HepG2 (cell line): Measurements from ENCODE around the gene SMURF2. TPM values are rescaled to one million over a fixed set of nuclear protein-coding genes. Genes with fewer than 3 reads are reported as not detected.
A peak's percentile ranks its signal among the peaks of the same experiment; 100 is the strongest.

Source experiments
- ATAC-seq: fragments of 200-7000 bp; cut with Tn5 transposase; 3 replicates; pipeline ENCODE4 v1.9.1; 2020; ENCODE audit warnings: mild to moderate bottlenecking, moderate library complexity
- BruUV-seq: library from RNA; stranded (reverse); fragments of 400-500 nt; replicated peaks from 2 replicates; lab custom pipeline; 2021; lab: Mats Ljungman, UMichigan
- CTCF ChIA-PET: fragments of 300-600 bp; formaldehyde crosslinking; extraction: SDS; loops from one replicate; lab custom pipeline; 2021; ENCODE audit warnings: low total read pairs, inconsistent platforms, low intra/inter-chr PET ratio; lab: Yijun Ruan, JAX
- POLR2A ChIA-PET: fragments of 350-600 bp; sonication (Branson Sonifier 250); formaldehyde crosslinking; loops from one replicate; lab custom pipeline; 2020; ENCODE audit warnings: antibody characterized with exemption, inconsistent platforms; lab: Yijun Ruan, JAX
- DNase-seq: peaks from one replicate; pipeline ENCODE4 v3.0.0-alpha.2; 2015; ENCODE audit warnings: low spot score
- FAIRE-seq: peaks from 3 replicates; lab custom pipeline; 2011; peaks lifted over from hg19 to GRCh38; lab: Jason Lieb, UNC
- H2AFZ ChIP-seq: one replicate; pipeline ENCODE4 v1.6.1; 2011; ENCODE audit warnings: low read length, inconsistent platforms
- H3K27ac ChIP-seq: fragments of 300-600 bp; 3 replicates; pipeline ENCODE4 v1.8.0; 2011; ENCODE audit warnings: mixed run types, mild to moderate bottlenecking, mixed read lengths, low read length, inconsistent platforms; ENCODE audit not compliant: insufficient read depth; ENCODE audit errors: extremely low read length
- H3K27me3 ChIP-seq, 2 experiments: fragments of 200-600 bp in 1 of 2; 2 replicates in 1 of 2; 3 replicates in 1 of 2; pipeline versions ENCODE4 v1.6.0 to v1.8.0; 2011; ENCODE audit warnings: low read length in 2 of 2, mild to moderate bottlenecking in 2 of 2, moderate library complexity in 2 of 2, inconsistent platforms in 1 of 2; ENCODE audit not compliant: insufficient read depth in 2 of 2, control insufficient read depth in 1 of 2
- H3K36me3 ChIP-seq, 2 experiments: fragments of 200-600 bp in 1 of 2; replicated peaks in 1 of 2; 2 replicates in 1 of 2; 3 replicates in 1 of 2; pipeline versions ENCODE4 v1.5.1 to v1.8.0; 2011; ENCODE audit warnings: low read length in 2 of 2, inconsistent platforms in 1 of 2; ENCODE audit not compliant: insufficient read depth in 2 of 2, control insufficient read depth in 1 of 2
- H3K4me1 ChIP-seq: 2 replicates; pipeline ENCODE4 v1.5.1; 2012; ENCODE audit warnings: low read length, inconsistent platforms; ENCODE audit not compliant: insufficient read depth
- H3K4me2 ChIP-seq: 2 replicates; pipeline ENCODE4 v1.6.0; 2011; ENCODE audit warnings: low read depth, low read length, inconsistent platforms
- H3K4me3 ChIP-seq, 3 experiments: fragments of 200-600 bp in 1 of 3; sonication (generic), shearing (Covaris generic) in 1 of 3; replicated peaks in 1 of 3; 2 replicates each; pipeline ENCODE4 v1.5.1; 2011 to 2016; ENCODE audit warnings: low read length in 3 of 3, inconsistent platforms in 2 of 3, low read depth in 2 of 3, mild to moderate bottlenecking in 2 of 3, control low read depth in 1 of 3, mixed read lengths in 1 of 3; ENCODE audit not compliant: insufficient read depth in 1 of 3
- H3K79me2 ChIP-seq: one replicate; pipeline ENCODE4 v1.6.1; 2011; ENCODE audit warnings: low read length, inconsistent platforms; ENCODE audit not compliant: insufficient read depth
- H3K9ac ChIP-seq: 2 replicates; pipeline ENCODE4 v1.6.0; 2011; ENCODE audit warnings: mild to moderate bottlenecking, low read depth, low read length, inconsistent platforms; ENCODE audit not compliant: insufficient read depth
- H3K9me3 ChIP-seq: 2 replicates; pipeline ENCODE4 v1.5.1; 2012; ENCODE audit warnings: mild to moderate bottlenecking, low read length
- H4K20me1 ChIP-seq: 2 replicates; pipeline ENCODE4 v1.6.0; 2011; ENCODE audit warnings: inconsistent platforms, mild to moderate bottlenecking, low read length, moderate library complexity; ENCODE audit not compliant: insufficient read depth
- GZF1 ChIP-seq: sonication (generic); formaldehyde crosslinking; IDR thresholded peaks from 2 replicates; pipeline ENCODE4 v1.5.1; 2020; ENCODE audit warnings: mild to moderate bottlenecking, missing genetic modification reagents
- HHEX ChIP-seq: IDR thresholded peaks from 2 replicates; pipeline ENCODE4 v1.6.1; 2016; ENCODE audit warnings: control low read depth
- MEIS2 ChIP-seq: sonication (generic); formaldehyde crosslinking; IDR thresholded peaks from 2 replicates; pipeline ENCODE4 v1.9.0; 2021; ENCODE audit warnings: mild to moderate bottlenecking, missing genetic modification reagents
- NFYB ChIP-seq: sonication (generic); formaldehyde crosslinking; IDR thresholded peaks from 2 replicates; pipeline ENCODE4 v1.4.0; 2020; ENCODE audit warnings: missing genetic modification reagents
- NPAS2 ChIP-seq: sonication (generic); formaldehyde crosslinking; IDR thresholded peaks from 2 replicates; pipeline ENCODE4 v1.8.0; 2022; ENCODE audit warnings: mild to moderate bottlenecking, missing genetic modification reagents, borderline replicate concordance
- NR1H2 ChIP-seq: sonication (generic); formaldehyde crosslinking; IDR thresholded peaks from 2 replicates; pipeline ENCODE4 v1.8.1; 2022; ENCODE audit warnings: low read depth, missing genetic modification reagents, borderline replicate concordance
- POLR2A ChIP-seq, 2 experiments: IDR thresholded peaks; 2 replicates each; pipeline ENCODE4 v1.6.1; 2011; ENCODE audit warnings: low read depth in 2 of 2, low read length in 2 of 2, mild to moderate bottlenecking in 1 of 2, moderate library complexity in 1 of 2; ENCODE audit not compliant: insufficient read depth in 1 of 2
- RBM39 ChIP-seq: fragments of 200-400 bp; formaldehyde crosslinking; IDR thresholded peaks from one replicate; pipeline ENCODE4 v1.6.1; 2018; ENCODE audit warnings: antibody characterized with exemption, mild to moderate bottlenecking, low read depth, low read length; ENCODE audit not compliant: poor library complexity, severe bottlenecking
- SOX5 ChIP-seq: IDR thresholded peaks from 2 replicates; pipeline ENCODE4 v1.6.1; 2016; ENCODE audit warnings: borderline replicate concordance
- ZKSCAN5 ChIP-seq: sonication (generic); formaldehyde crosslinking; IDR thresholded peaks from 2 replicates; pipeline ENCODE4 v1.5.1; 2020; ENCODE audit warnings: mild to moderate bottlenecking, missing genetic modification reagents
- ZMYM3 ChIP-seq: sonication (generic); formaldehyde crosslinking; IDR thresholded peaks from 2 replicates; pipeline ENCODE4 v1.5.1; 2020; ENCODE audit warnings: mild to moderate bottlenecking, missing genetic modification reagents
- WGBS: methylation state at CpG from one replicate; pipeline ENCODE4 v1.1.6; 2017; ENCODE audit warnings: low lambda C conversion rate; 5-methylcytosine and 5-hydroxymethylcytosine counted together
- in situ Hi-C: cut with HindIII; loops from 2 replicates; pipeline ENCODE4 v1.10.0; 2017; ENCODE audit warnings: low pct_unique_long_range_greater_than_20kb; ENCODE audit not compliant: extremely low pct_ligation_motif_present
- intact Hi-C: fragments of 100-400 bp; cut with micrococcal nuclease; formaldehyde crosslinking; loops from one replicate; pipeline ENCODE4 v1.10.0; 2022; ENCODE audit not compliant: unreplicated experiment
- polyA plus RNA-seq, 8 experiments: library from polyadenylated mRNA; depleted of rRNA in 3 of 8; stranded (reverse) in 7 of 8; unstranded in 1 of 8; fragments of >200 nt; fragmentation: Illumina TruSeq in 4 of 8; extraction: Trizol in 4 of 8; gene quantifications; 2 replicates each; pipeline versions ENCODE4 v1.2.1 to v1.2.3, GENCODE V29; 2011 to 2016; ENCODE audit warnings: low read depth in 4 of 8, missing spikeins in 1 of 8, mixed read lengths in 1 of 8; ENCODE audit not compliant: insufficient read depth in 1 of 8
- total RNA-seq, 5 experiments: library from RNA; depleted of rRNA; stranded (reverse); fragments of >200 nt; fragmentation: Illumina TruSeq; extraction: Trizol; gene quantifications; 2 replicates each; pipeline ENCODE4 v1.2.3, GENCODE V29; 2016; ENCODE audit warnings: low read depth in 1 of 5
- TF ChIP-seq, protein P1 (sequence below): sonication (generic); formaldehyde crosslinking; IDR thresholded peaks from 2 replicates; pipeline ENCODE4 v1.5.1; 2020; ENCODE audit warnings: mild to moderate bottlenecking, missing genetic modification reagents, moderate library complexity
- TF ChIP-seq, protein P2 (sequence below): sonication (generic); formaldehyde crosslinking; IDR thresholded peaks from 2 replicates; pipeline ENCODE4 v1.5.1; 2020; ENCODE audit warnings: mild to moderate bottlenecking, missing genetic modification reagents
- TF ChIP-seq, protein P3 (sequence below): sonication (generic); formaldehyde crosslinking; IDR thresholded peaks from 2 replicates; pipeline ENCODE4 v1.8.0; 2022; ENCODE audit warnings: missing genetic modification reagents, mild to moderate bottlenecking, inconsistent platforms, borderline replicate concordance

Gene SMURF2
- total and polyA plus RNA-seq, 2 of the 13 experiments (the other 11 are each of a cell fraction or from before 2014, with no cell fraction given): 14.9 to 24.3 TPM

DNA sequence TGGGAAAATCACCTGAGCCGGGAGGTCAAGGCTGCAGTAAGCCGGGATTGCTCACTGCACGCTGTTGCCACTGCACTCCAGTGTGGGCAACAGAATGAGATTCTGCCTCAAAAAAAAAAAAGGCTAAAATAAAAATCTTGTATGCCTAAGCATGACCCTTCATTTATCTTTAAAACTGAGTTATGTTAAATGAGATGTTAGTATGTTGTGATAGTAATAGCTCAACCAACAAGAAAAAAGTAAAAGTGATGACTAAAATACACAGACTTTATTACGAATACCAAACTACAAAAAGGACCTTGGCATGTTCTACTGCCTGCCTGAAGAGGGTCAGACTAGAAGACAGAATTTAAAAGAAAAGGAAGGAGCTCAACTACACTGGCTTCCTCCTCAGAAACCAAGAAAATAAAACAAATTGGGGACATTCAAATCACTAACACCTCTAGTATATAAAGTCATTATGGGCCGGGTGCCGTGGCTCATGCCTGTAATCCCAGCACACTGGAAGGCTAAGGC, 4.4 kb downstream of the SMURF2 start:
- FAIRE-seq: no peak
- POLR2A ChIA-PET: no interaction called here
- Histone ChIP-seq H3K36me3 (no peaks in the 10 kb centered on the region), H3K9me3 (no peaks in the 10 kb centered on the region), H3K27me3 (no peaks in the 10 kb centered on the region), H2AFZ (no peak overlapping the region), H3K4me3 (no peak overlapping the region), H4K20me1 (peaks cover 9% of the 10 kb centered on the region; the same call in 1 of the 2 replicates), H3K27ac (no peak overlapping the region), H3K4me2 (no peak overlapping the region), H3K9ac (no peak overlapping the region), H3K4me1 (peaks cover 33% of the 10 kb centered on the region), H3K79me2 (peaks cover 82% of the 10 kb centered on the region)
- DNase-seq: no peak
- CTCF ChIA-PET: interaction anchor here (1.4 kb wide), 1 partner anchor 9 kb away, joined by 3 read pairs; no protein-coding TSS in a partner anchor
- WGBS: 90% methylated on average over 6 of the region's 6 CpGs
- ATAC-seq: no peak
- intact Hi-C loops (no loop called here), in situ Hi-C loops (no loop called here)
- TF ChIP-seq POLR2A (IDR thresholded peaks at IDR 0.05; ENCODE audit: insufficient read depth in 1 of 2, low read depth in 2 of 2, low read length in 2 of 2): no peak
- no peak for TF ChIP-seq GZF1 (CRISPR knock-in tag)
- TF ChIP-seq HHEX (CRISPR knock-in tag): no peak
- TF ChIP-seq MEIS2 (CRISPR knock-in tag): no peak
- TF ChIP-seq, protein P1, sequence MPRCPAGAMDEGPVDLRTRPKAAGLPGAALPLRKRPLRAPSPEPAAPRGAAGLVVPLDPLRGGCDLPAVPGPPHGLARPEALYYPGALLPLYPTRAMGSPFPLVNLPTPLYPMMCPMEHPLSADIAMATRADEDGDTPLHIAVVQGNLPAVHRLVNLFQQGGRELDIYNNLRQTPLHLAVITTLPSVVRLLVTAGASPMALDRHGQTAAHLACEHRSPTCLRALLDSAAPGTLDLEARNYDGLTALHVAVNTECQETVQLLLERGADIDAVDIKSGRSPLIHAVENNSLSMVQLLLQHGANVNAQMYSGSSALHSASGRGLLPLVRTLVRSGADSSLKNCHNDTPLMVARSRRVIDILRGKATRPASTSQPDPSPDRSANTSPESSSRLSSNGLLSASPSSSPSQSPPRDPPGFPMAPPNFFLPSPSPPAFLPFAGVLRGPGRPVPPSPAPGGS (CRISPR knock-in tag): no peak
- no peak for TF ChIP-seq NR1H2 (CRISPR knock-in tag)
- TF ChIP-seq ZKSCAN5 (CRISPR knock-in tag): no peak
- BruUV-seq: no TSS peak

DNA sequence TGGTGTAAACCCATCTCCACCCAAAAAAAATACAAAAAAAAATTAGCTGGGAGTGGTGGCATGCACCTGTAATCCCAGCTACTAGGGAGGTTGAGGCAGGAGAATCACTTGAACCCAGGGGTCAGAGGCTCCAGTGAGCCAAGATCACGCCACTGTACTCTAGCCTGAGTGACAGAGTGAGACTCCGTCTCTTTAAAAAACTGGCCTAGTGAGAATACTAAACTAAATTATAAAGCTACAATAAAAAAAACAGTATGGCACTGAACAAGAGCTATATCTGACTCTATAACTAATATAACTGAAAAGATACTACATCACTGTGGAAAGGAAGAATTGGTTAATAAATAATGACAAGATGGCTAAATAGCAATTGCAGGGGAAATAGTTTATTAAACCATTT, 6.4 kb downstream of the SMURF2 start:
- DNase-seq: no peak
- CTCF ChIA-PET: no interaction called here
- no TSS peak for BruUV-seq
- H3K27me3 ChIP-seq: no peaks in the 10 kb centered on the region
- no peak for ATAC-seq
- peaks cover 32% of the 10 kb centered on the region for H3K4me1 ChIP-seq
- no peak overlapping the region for H3K27ac ChIP-seq
- intact Hi-C loops (no loop called here), in situ Hi-C loops (no loop called here)
- 95% methylated on average over 2 of the region's 2 CpGs for WGBS
- H2AFZ ChIP-seq: no peak overlapping the region
- FAIRE-seq: no peak
- H3K4me2 ChIP-seq: no peak overlapping the region
- H3K4me3 ChIP-seq: no peak overlapping the region
- peaks cover 9% of the 10 kb centered on the region; the same call in 1 of the 2 replicates for H4K20me1 ChIP-seq
- POLR2A ChIA-PET: no interaction called here
- no peaks in the 10 kb centered on the region for H3K36me3 ChIP-seq
- peaks cover 84% of the 10 kb centered on the region for H3K79me2 ChIP-seq
- H3K9me3 ChIP-seq: no peaks in the 10 kb centered on the region
- no peak overlapping the region for H3K9ac ChIP-seq
- TF ChIP-seq SOX5 (CRISPR knock-in tag) (no peak), ZMYM3 (CRISPR knock-in tag) (peak; percentile 32; the same call in 1 of the 2 replicates), RBM39 (no peak), NPAS2 (CRISPR knock-in tag) (no peak), NFYB (CRISPR knock-in tag) (no peak)
- TF ChIP-seq, protein P2, sequence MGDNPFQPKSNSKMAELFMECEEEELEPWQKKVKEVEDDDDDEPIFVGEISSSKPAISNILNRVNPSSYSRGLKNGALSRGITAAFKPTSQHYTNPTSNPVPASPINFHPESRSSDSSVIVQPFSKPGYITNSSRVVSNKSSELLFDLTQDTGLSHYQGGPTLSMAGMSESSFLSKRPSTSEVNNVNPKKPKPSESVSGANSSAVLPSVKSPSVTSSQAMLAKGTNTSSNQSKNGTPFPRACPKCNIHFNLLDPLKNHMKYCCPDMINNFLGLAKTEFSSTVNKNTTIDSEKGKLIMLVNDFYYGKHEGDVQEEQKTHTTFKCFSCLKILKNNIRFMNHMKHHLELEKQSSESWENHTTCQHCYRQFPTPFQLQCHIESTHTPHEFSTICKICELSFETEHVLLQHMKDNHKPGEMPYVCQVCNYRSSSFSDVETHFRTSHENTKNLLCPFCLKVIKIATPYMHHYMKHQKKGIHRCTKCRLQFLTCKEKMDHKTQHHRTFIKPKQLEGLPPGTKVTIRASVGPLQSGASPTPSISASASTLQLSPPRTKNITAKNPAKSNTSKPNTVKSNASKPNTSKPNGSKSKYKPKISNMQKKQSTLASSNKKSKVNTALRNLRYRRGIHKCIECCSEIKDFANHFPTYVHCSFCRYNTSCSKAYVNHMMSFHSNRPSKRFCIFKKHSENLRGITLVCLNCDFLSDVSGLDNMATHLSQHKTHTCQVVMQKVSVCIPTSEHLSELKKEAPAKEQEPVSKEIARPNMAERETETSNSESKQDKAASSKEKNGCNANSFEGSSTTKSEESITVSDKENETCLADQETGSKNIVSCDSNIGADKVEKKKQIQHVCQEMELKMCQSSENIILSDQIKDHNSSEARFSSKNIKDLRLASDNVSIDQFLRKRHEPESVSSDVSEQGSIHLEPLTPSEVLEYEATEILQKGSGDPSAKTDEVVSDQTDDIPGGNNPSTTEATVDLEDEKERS (CRISPR knock-in tag): 0 out of 2 replicates have a peak, but pooled peaks have one; percentile 34
- TF ChIP-seq, protein P3, sequence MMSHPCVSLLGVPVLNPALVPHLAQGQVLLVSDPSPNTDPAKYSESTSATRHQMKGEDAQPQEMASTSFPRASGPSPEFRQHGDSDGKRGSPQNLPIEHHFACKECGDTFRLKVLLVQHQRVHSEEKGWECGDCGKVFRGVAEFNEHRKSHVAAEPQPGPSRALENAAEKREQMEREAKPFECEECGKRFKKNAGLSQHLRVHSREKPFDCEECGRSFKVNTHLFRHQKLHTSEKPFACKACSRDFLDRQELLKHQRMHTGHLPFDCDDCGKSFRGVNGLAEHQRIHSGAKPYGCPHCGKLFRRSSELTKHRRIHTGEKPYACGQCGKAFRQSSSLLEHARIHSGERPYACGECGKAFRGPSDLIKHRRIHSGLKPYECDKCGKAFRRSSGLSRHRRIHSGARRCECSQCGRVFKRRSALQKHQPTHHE (CRISPR knock-in tag): no peak
